A673 (cell line): ENCODE data around the gene PLA2G2A. TPM values are rescaled to one million over a fixed set of nuclear protein-coding genes. Genes with fewer than 3 reads are reported as not detected.

Source experiments
- BruUV-seq: library from RNA; stranded (reverse); fragments of 400-500 nt; replicated peaks from 2 replicates; lab custom pipeline; 2021; lab: Mats Ljungman, UMichigan
- CTCF ChIA-PET: fragments of 300-600 bp; sonication (Branson Sonifier 250); formaldehyde crosslinking; loops from one replicate; lab custom pipeline; 2022; ENCODE audit warnings: antibody characterized with exemption; lab: Charles Lee
- POLR2A ChIA-PET: fragments of 300-600 bp; sonication (Branson Sonifier 250); formaldehyde crosslinking; loops from one replicate; lab custom pipeline; 2022; ENCODE audit warnings: antibody characterized with exemption; ENCODE audit not compliant: low non-redundant PET; lab: Charles Lee
- DNase-seq: peaks from one replicate; pipeline ENCODE4 v3.0.0-alpha.2; 2015; ENCODE audit warnings: low spot score
- H3K27ac ChIP-seq: fragments of 200-600 bp; sonication (generic); 2 replicates; pipeline ENCODE4 v1.5.1; 2016; ENCODE audit warnings: mixed run types, low read depth, mild to moderate bottlenecking, mixed read lengths, antibody characterized with exemption, low read length; ENCODE audit not compliant: poor library complexity, severe bottlenecking
- H3K27me3 ChIP-seq: fragments of 200-600 bp; sonication (generic); replicated peaks from 2 replicates; pipeline ENCODE4 v1.6.1; 2017; ENCODE audit warnings: mixed run types, low read depth, mild to moderate bottlenecking, mixed read lengths, antibody characterized with exemption, low read length; ENCODE audit not compliant: insufficient read depth, poor library complexity
- H3K36me3 ChIP-seq: fragments of 200-600 bp; sonication (generic); 2 replicates; pipeline ENCODE4 v1.6.1; 2016; ENCODE audit warnings: mixed run types, mild to moderate bottlenecking, mixed read lengths, antibody characterized with exemption, low read length; ENCODE audit not compliant: insufficient read depth, poor library complexity, severe bottlenecking
- H3K4me1 ChIP-seq: fragments of 200-600 bp; sonication (generic); 2 replicates; pipeline ENCODE4 v1.6.1; 2017; ENCODE audit warnings: mixed run types, mild to moderate bottlenecking, mixed read lengths, antibody characterized with exemption, low read length; ENCODE audit not compliant: insufficient read depth, poor library complexity, severe bottlenecking
- H3K4me3 ChIP-seq: fragments of 200-600 bp; sonication (generic); 2 replicates; pipeline ENCODE4 v1.5.1; 2016; ENCODE audit warnings: low read depth, mixed run types, mild to moderate bottlenecking, mixed read lengths, low read length; ENCODE audit not compliant: poor library complexity, severe bottlenecking
- H3K9me3 ChIP-seq: fragments of 200-600 bp; sonication (generic); 2 replicates; pipeline ENCODE4 v1.6.1; 2016; ENCODE audit warnings: mixed run types, low read depth, mild to moderate bottlenecking, mixed read lengths, antibody characterized with exemption, low read length; ENCODE audit not compliant: poor library complexity, severe bottlenecking
- EZH2 ChIP-seq: fragments of 200-600 bp; sonication (generic); IDR thresholded peaks from 2 replicates; pipeline ENCODE4 v1.6.1; 2017; ENCODE audit warnings: borderline replicate concordance, low read depth, mild to moderate bottlenecking, mixed read lengths, antibody characterized with exemption, low read length; ENCODE audit not compliant: poor library complexity, severe bottlenecking
- intact Hi-C: fragments of 100-400 bp; cut with micrococcal nuclease; formaldehyde crosslinking; loops from one replicate; pipeline ENCODE4 v1.10.0; 2022; ENCODE audit not compliant: unreplicated experiment
- total RNA-seq: library from RNA; stranded (reverse); gene quantifications from 2 replicates; pipeline ENCODE4 v1.2.3, GENCODE V29; 2021
- TF ChIP-seq, protein P1 (sequence below): fragments of 300-800, 200-600 bp; sonication (generic); conservative IDR thresholded peaks from 2 replicates; pipeline ENCODE4 v1.5.1; 2017; ENCODE audit warnings: low read depth, mild to moderate bottlenecking, antibody characterized with exemption, low read length, moderate library complexity, mixed read lengths

PLA2G2A gene
- total RNA-seq, 1 experiment from 2014 or later = not detected

DNA sequence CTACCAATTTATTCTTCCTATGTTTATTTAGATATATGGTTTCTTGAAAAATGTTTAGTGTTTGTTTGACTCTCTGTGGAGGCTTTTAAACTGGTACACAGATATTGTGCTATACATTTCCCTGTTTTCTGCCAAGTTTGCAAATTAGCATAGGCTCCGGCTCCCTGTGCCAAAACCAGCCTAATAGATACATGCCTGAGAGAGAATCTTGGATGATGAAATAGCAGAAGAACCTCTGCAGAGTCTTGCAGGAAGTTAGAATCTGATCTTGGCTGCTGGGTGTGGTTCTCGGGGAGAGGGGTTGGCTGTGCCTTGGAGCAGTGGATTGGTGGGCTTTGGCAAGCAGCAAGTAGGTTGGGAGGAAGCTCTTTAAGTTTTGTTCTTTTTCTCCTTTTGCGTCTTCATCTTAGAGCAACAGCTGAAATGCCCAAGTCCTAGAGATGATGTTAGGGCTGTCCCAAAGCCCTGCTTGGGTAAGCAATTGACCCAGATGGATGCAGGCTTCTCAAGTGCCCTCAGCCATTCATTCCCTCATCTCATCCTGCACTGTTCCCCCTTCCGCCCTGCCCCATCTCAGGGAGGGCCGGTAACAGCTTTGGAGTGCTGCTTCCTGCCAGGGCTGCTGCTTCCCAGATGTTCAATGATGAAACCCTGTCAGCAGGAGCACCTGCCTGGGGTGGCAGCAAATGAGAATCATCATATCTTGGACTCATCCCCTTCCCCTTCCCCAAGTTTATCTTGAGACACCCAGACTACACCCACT is 9.3 kb downstream of the PLA2G2A start:
- H3K4me1 ChIP-seq = peaks cover 4% of the 10 kb centered on the region
- no peaks in the 10 kb centered on the region for H3K36me3 ChIP-seq
- H3K27me3 ChIP-seq = peaks cover 6% of the 10 kb centered on the region
- ChIA-PET POLR2A (no interaction called here), CTCF (no interaction called here)
- H3K9me3 ChIP-seq = no peaks in the 10 kb centered on the region
- intact Hi-C loops = loop anchor here (5.0 to 10.0 kb wide), 2 partner anchors 185 to 227 kb away; no protein-coding TSS in a partner anchor
- no TSS peak for BruUV-seq
- H3K4me3 ChIP-seq = no peak overlapping the region
- TF ChIP-seq EZH2 = no peak
- TF ChIP-seq, protein P1, sequence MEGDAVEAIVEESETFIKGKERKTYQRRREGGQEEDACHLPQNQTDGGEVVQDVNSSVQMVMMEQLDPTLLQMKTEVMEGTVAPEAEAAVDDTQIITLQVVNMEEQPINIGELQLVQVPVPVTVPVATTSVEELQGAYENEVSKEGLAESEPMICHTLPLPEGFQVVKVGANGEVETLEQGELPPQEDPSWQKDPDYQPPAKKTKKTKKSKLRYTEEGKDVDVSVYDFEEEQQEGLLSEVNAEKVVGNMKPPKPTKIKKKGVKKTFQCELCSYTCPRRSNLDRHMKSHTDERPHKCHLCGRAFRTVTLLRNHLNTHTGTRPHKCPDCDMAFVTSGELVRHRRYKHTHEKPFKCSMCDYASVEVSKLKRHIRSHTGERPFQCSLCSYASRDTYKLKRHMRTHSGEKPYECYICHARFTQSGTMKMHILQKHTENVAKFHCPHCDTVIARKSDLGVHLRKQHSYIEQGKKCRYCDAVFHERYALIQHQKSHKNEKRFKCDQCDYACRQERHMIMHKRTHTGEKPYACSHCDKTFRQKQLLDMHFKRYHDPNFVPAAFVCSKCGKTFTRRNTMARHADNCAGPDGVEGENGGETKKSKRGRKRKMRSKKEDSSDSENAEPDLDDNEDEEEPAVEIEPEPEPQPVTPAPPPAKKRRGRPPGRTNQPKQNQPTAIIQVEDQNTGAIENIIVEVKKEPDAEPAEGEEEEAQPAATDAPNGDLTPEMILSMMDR = no peak
- DNase-seq = peak; percentile 15
- H3K27ac ChIP-seq = no peak overlapping the region

GRCh38 chr1:19967808-19968207 is 11.6 kb downstream of the PLA2G2A start:
- no peak for TF ChIP-seq EZH2
- TF ChIP-seq, protein P1 = no peak
- ChIA-PET CTCF (no interaction called here), POLR2A (no interaction called here)
- intact Hi-C loops = no loop called here
- no TSS peak for BruUV-seq
- Histone ChIP-seq H3K27me3 (peaks cover 20% of the 10 kb centered on the region), H3K4me3 (no peak overlapping the region), H3K27ac (no peak overlapping the region), H3K36me3 (no peaks in the 10 kb centered on the region), H3K9me3 (no peaks in the 10 kb centered on the region), H3K4me1 (peaks cover 4% of the 10 kb centered on the region)
- no peak for DNase-seq

DNA sequence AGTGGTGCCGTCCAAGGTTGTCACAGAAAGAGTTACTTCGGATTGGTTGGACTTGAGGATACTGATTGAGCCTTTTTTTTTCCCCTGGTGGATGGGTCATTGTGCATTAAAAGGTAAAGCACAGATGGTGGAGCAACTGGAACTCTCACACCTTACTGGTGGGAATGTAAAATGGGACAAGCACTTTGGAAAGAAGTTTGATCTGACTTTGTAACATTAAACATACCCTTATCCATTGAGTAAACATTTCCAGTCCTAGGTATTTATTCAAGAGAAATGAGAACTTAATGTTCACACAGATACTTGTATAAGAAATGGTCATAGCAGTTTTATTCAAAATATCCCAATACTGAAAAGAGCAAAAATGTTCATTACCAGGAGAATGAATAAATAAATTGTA is 14.9 kb downstream of the PLA2G2A start:
- ChIA-PET POLR2A (no interaction called here), CTCF (no interaction called here)
- no peak for DNase-seq
- H3K9me3 ChIP-seq = no peaks in the 10 kb centered on the region
- H3K27ac ChIP-seq = no peak overlapping the region
- no peak overlapping the region for H3K4me3 ChIP-seq
- TF ChIP-seq EZH2 = no peak
- TF ChIP-seq, protein P1 = no peak
- no TSS peak for BruUV-seq
- H3K36me3 ChIP-seq = no peaks in the 10 kb centered on the region
- intact Hi-C loops = no loop called here
- H3K27me3 ChIP-seq = peaks cover 20% of the 10 kb centered on the region
- no peaks in the 10 kb centered on the region for H3K4me1 ChIP-seq
